H1 (cell line): ENCODE data around the gene CLEC2A. TPM values are rescaled to one million over a fixed set of nuclear protein-coding genes. Genes with fewer than 3 reads are reported as not detected.

Source experiments
- KDM4A ChIP-seq: IDR thresholded peaks from one replicate; pipeline ENCODE4 v1.7.1; 2012; ENCODE audit warnings: low read depth, mild to moderate bottlenecking, moderate library complexity, low read length, inconsistent platforms; ENCODE audit not compliant: severe bottlenecking
- NRF1 ChIP-seq: IDR thresholded peaks from 2 replicates; pipeline ENCODE4 v1.6.1; 2011; ENCODE audit warnings: mild to moderate bottlenecking, low read depth, low read length, improper control_type of control experiment
- ZNF274 ChIP-seq: IDR thresholded peaks from 2 replicates; pipeline ENCODE4 v1.7.0; 2012; ENCODE audit warnings: low read length, borderline replicate concordance; ENCODE audit errors: extremely low read depth
- polyA plus RNA-seq, 7 experiments: library from polyadenylated mRNA; depleted of rRNA in 3 of 7; stranded (reverse) in 5 of 7; unstranded in 2 of 7; fragments of >200 nt in 5 of 7; fragments of 200-250 nt in 2 of 7; gene quantifications; 1 replicate in 5 of 7; 2 replicates in 1 of 7; 4 replicates in 1 of 7; pipeline versions ENCODE4 v1.2.1 to v1.2.3, GENCODE V29; 2011 to 2013; ENCODE audit warnings: missing spikeins in 2 of 7, mixed read lengths in 2 of 7
- total RNA-seq: library from RNA; stranded (reverse); fragmentation: NEBNext Ultra II Directional; extraction: Animal tissue kit (Norgen Biotek cat#: 25700); gene quantifications from 2 replicates; pipeline ENCODE4 v1.2.1, GENCODE V29; 2021
- TF ChIP-seq, protein P1 (sequence below): fragments of 300-600 bp; sonication (generic); IDR thresholded peaks from 2 replicates; pipeline ENCODE4 v1.7.1; 2012; ENCODE audit warnings: low read length, moderate library complexity, mild to moderate bottlenecking, inconsistent platforms; ENCODE audit not compliant: insufficient replicate concordance
- TF ChIP-seq, protein P2 (sequence below): IDR thresholded peaks from 2 replicates; pipeline ENCODE4 v1.6.1; 2011; ENCODE audit warnings: low read depth, mild to moderate bottlenecking, low read length; ENCODE audit not compliant: insufficient read depth

The CLEC2A gene
- total and polyA plus RNA-seq, 2 of the 8 experiments (the other 6 are each of a cell fraction or from before 2014, with no cell fraction given): 0.63 to 3.7 TPM

DNA sequence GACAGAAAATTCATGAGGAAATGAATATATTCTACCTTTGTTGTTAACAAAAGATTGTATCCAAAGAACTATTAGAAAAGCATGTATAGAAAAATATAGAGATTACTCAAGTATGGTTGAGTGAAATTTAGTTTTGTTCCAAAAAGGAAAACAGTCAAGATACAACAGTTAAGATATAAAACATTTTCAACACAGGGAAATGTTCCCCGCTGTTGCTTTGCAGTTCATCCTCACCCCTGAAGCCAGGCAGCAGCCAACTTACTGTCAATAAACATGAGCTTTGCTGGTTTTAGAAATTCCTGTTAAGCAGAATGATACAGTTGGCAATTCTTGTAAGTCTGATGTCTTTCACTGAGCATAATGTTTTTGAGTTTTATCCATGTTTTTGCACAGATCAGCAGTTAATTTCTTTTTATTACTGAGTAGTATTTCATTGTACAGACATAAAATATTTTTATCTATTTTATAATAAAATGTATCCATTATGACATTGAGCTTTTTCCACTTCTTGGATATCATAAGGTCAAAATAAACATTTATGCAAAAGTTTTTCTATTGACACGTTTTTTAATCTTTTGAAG is 61.8 kb downstream of the CLEC2A start (continued):
- TF ChIP-seq, protein P1, sequence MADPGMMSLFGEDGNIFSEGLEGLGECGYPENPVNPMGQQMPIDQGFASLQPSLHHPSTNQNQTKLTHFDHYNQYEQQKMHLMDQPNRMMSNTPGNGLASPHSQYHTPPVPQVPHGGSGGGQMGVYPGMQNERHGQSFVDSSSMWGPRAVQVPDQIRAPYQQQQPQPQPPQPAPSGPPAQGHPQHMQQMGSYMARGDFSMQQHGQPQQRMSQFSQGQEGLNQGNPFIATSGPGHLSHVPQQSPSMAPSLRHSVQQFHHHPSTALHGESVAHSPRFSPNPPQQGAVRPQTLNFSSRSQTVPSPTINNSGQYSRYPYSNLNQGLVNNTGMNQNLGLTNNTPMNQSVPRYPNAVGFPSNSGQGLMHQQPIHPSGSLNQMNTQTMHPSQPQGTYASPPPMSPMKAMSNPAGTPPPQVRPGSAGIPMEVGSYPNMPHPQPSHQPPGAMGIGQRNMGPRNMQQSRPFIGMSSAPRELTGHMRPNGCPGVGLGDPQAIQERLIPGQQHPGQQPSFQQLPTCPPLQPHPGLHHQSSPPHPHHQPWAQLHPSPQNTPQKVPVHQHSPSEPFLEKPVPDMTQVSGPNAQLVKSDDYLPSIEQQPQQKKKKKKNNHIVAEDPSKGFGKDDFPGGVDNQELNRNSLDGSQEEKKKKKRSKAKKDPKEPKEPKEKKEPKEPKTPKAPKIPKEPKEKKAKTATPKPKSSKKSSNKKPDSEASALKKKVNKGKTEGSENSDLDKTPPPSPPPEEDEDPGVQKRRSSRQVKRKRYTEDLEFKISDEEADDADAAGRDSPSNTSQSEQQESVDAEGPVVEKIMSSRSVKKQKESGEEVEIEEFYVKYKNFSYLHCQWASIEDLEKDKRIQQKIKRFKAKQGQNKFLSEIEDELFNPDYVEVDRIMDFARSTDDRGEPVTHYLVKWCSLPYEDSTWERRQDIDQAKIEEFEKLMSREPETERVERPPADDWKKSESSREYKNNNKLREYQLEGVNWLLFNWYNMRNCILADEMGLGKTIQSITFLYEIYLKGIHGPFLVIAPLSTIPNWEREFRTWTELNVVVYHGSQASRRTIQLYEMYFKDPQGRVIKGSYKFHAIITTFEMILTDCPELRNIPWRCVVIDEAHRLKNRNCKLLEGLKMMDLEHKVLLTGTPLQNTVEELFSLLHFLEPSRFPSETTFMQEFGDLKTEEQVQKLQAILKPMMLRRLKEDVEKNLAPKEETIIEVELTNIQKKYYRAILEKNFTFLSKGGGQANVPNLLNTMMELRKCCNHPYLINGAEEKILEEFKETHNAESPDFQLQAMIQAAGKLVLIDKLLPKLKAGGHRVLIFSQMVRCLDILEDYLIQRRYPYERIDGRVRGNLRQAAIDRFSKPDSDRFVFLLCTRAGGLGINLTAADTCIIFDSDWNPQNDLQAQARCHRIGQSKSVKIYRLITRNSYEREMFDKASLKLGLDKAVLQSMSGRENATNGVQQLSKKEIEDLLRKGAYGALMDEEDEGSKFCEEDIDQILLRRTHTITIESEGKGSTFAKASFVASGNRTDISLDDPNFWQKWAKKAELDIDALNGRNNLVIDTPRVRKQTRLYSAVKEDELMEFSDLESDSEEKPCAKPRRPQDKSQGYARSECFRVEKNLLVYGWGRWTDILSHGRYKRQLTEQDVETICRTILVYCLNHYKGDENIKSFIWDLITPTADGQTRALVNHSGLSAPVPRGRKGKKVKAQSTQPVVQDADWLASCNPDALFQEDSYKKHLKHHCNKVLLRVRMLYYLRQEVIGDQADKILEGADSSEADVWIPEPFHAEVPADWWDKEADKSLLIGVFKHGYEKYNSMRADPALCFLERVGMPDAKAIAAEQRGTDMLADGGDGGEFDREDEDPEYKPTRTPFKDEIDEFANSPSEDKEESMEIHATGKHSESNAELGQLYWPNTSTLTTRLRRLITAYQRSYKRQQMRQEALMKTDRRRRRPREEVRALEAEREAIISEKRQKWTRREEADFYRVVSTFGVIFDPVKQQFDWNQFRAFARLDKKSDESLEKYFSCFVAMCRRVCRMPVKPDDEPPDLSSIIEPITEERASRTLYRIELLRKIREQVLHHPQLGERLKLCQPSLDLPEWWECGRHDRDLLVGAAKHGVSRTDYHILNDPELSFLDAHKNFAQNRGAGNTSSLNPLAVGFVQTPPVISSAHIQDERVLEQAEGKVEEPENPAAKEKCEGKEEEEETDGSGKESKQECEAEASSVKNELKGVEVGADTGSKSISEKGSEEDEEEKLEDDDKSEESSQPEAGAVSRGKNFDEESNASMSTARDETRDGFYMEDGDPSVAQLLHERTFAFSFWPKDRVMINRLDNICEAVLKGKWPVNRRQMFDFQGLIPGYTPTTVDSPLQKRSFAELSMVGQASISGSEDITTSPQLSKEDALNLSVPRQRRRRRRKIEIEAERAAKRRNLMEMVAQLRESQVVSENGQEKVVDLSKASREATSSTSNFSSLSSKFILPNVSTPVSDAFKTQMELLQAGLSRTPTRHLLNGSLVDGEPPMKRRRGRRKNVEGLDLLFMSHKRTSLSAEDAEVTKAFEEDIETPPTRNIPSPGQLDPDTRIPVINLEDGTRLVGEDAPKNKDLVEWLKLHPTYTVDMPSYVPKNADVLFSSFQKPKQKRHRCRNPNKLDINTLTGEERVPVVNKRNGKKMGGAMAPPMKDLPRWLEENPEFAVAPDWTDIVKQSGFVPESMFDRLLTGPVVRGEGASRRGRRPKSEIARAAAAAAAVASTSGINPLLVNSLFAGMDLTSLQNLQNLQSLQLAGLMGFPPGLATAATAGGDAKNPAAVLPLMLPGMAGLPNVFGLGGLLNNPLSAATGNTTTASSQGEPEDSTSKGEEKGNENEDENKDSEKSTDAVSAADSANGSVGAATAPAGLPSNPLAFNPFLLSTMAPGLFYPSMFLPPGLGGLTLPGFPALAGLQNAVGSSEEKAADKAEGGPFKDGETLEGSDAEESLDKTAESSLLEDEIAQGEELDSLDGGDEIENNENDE: no peak
- TF ChIP-seq ZNF274: no peak
- TF ChIP-seq, protein P2, sequence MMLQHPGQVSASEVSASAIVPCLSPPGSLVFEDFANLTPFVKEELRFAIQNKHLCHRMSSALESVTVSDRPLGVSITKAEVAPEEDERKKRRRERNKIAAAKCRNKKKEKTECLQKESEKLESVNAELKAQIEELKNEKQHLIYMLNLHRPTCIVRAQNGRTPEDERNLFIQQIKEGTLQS: no peak
- TF ChIP-seq KDM4A: no peak
- no peak for TF ChIP-seq NRF1
